ENCODE data around the gene MAGEA2.
"Not testable (repeated sequence)": the region's sequence is repeated elsewhere in the genome, so short reads cannot be mapped to it uniquely, and the experiment has no call there.

MAGEA2 gene

GRCh38 chrX:152753686-152754650 lies at the start of gene MAGEA2:
Gene MAGEA2, minus strand, starts transcription at chrX:152753842. Its CDS starts 2,479 bp downstream, at chrX:152751363.
- not testable (repeated sequence) for H3K9me3 Mint-ChIP-seq, H3K4me1 Mint-ChIP-seq, H3K36me3 Mint-ChIP-seq, H3K4me3 Mint-ChIP-seq, H3K27ac Mint-ChIP-seq, ATAC-seq, H3K27me3 Mint-ChIP-seq

- H3K27me3 Mint-ChIP-seq = peaks cover 8% of the 10 kb centered on the region
- H3K4me1 Mint-ChIP-seq = no peaks in the 10 kb centered on the region
Measured at GRCh38 chrX:152798945-152799344, 45.3 kb upstream of the MAGEA2 start.

GRCh38 chrX:152787062-152787461 lies 33.4 kb upstream of the MAGEA2 start:
- H3K9me3 Mint-ChIP-seq, H3K27me3 Mint-ChIP-seq, ATAC-seq, H3K27ac Mint-ChIP-seq, H3K4me3 Mint-ChIP-seq, H3K36me3 Mint-ChIP-seq, H3K4me1 Mint-ChIP-seq: not testable (repeated sequence)

More at GRCh38 chrX:152798945-152799344, 45.3 kb upstream of the MAGEA2 start:
- H3K27ac Mint-ChIP-seq = no peak overlapping the region
- H3K36me3 Mint-ChIP-seq = no peaks in the 10 kb centered on the region
- ATAC-seq = no peak
- H3K4me3 Mint-ChIP-seq = no peak overlapping the region
- H3K9me3 Mint-ChIP-seq = no peaks in the 10 kb centered on the region

- not testable (repeated sequence) for H3K9me3 Mint-ChIP-seq, H3K27me3 Mint-ChIP-seq, H3K36me3 Mint-ChIP-seq, H3K27ac Mint-ChIP-seq, H3K4me3 Mint-ChIP-seq, H3K4me1 Mint-ChIP-seq, ATAC-seq
Measured at GRCh38 chrX:152769549-152770289, 16.1 kb upstream of the MAGEA2 start, which contains the start of gene MAGEA6. Gene MAGEA6, minus strand, starts transcription at chrX:152769689. Its CDS starts 2,039 bp downstream, at chrX:152767650.

GRCh38 chrX:152766562-152766961 lies 12.9 kb upstream of the MAGEA2 start:
- H3K9me3 Mint-ChIP-seq, H3K4me1 Mint-ChIP-seq, H3K27me3 Mint-ChIP-seq, H3K36me3 Mint-ChIP-seq, H3K27ac Mint-ChIP-seq, H3K4me3 Mint-ChIP-seq, ATAC-seq: not testable (repeated sequence)

GRCh38 chrX:152761582-152761981 lies 7.9 kb upstream of the MAGEA2 start:
- not testable (repeated sequence) for H3K27me3 Mint-ChIP-seq, H3K36me3 Mint-ChIP-seq, H3K27ac Mint-ChIP-seq, H3K4me1 Mint-ChIP-seq, ATAC-seq, H3K4me3 Mint-ChIP-seq, H3K9me3 Mint-ChIP-seq

GRCh38 chrX:152759544-152759943 lies 5.9 kb upstream of the MAGEA2 start:
- H3K9me3 Mint-ChIP-seq, ATAC-seq, H3K4me1 Mint-ChIP-seq, H3K36me3 Mint-ChIP-seq, H3K4me3 Mint-ChIP-seq, H3K27ac Mint-ChIP-seq, H3K27me3 Mint-ChIP-seq: not testable (repeated sequence)

GRCh38 chrX:152758918-152759317 lies 5.3 kb upstream of the MAGEA2 start, which contains the start of gene CSAG3:
Gene CSAG3, plus strand, starts transcription at chrX:152759218.
- not testable (repeated sequence) for H3K27me3 Mint-ChIP-seq, H3K36me3 Mint-ChIP-seq, ATAC-seq, H3K27ac Mint-ChIP-seq, H3K9me3 Mint-ChIP-seq, H3K4me1 Mint-ChIP-seq, H3K4me3 Mint-ChIP-seq

GRCh38 chrX:152754871-152755270 lies 1.2 kb upstream of the MAGEA2 start:
- not testable (repeated sequence) for H3K36me3 Mint-ChIP-seq, H3K4me3 Mint-ChIP-seq, ATAC-seq, H3K27me3 Mint-ChIP-seq, H3K9me3 Mint-ChIP-seq, H3K27ac Mint-ChIP-seq, H3K4me1 Mint-ChIP-seq

- no peaks in the 10 kb centered on the region for H3K36me3 Mint-ChIP-seq
- H3K27me3 Mint-ChIP-seq = no peaks in the 10 kb centered on the region
- no peak for ATAC-seq
- H3K27ac Mint-ChIP-seq = no peak overlapping the region
- H3K4me1 Mint-ChIP-seq = no peaks in the 10 kb centered on the region
- no peak overlapping the region for H3K4me3 Mint-ChIP-seq
- no peaks in the 10 kb centered on the region for H3K9me3 Mint-ChIP-seq
Measured at GRCh38 chrX:152738560-152738959, 15.1 kb downstream of the MAGEA2 start.

- not testable (repeated sequence) for H3K36me3 Mint-ChIP-seq, H3K27ac Mint-ChIP-seq, ATAC-seq, H3K4me1 Mint-ChIP-seq, H3K4me3 Mint-ChIP-seq, H3K27me3 Mint-ChIP-seq, H3K9me3 Mint-ChIP-seq
Measured at GRCh38 chrX:152736528-152736927, 17.1 kb downstream of the MAGEA2 start.

GRCh38 chrX:152735860-152736511 lies 17.7 kb downstream of the MAGEA2 start:
- Mint-ChIP-seq H3K27ac (no peak overlapping the region), H3K36me3 (no peaks in the 10 kb centered on the region), H3K4me3 (no peak overlapping the region), H3K9me3 (no peaks in the 10 kb centered on the region), H3K27me3 (no peaks in the 10 kb centered on the region), H3K4me1 (no peaks in the 10 kb centered on the region)
- ATAC-seq = no peak

GRCh38 chrX:152735101-152735500 lies 18.5 kb downstream of the MAGEA2 start:
- Mint-ChIP-seq H3K4me1 (no peaks in the 10 kb centered on the region), H3K27me3 (no peaks in the 10 kb centered on the region), H3K27ac (no peak overlapping the region), H3K9me3 (no peaks in the 10 kb centered on the region), H3K36me3 (no peaks in the 10 kb centered on the region), H3K4me3 (no peak overlapping the region)
- no peak for ATAC-seq

GRCh38 chrX:152734143-152734858 lies 19.3 kb downstream of the MAGEA2 start:
- H3K27ac Mint-ChIP-seq = not testable (repeated sequence)

More at GRCh38 chrX:152734143-152734858, 19.3 kb downstream of the MAGEA2 start:
- not testable (repeated sequence) for H3K36me3 Mint-ChIP-seq, H3K9me3 Mint-ChIP-seq, ATAC-seq, H3K4me1 Mint-ChIP-seq, H3K27me3 Mint-ChIP-seq, H3K4me3 Mint-ChIP-seq
